NCI-H345 (cell line): Measurements from ENCODE around the gene CRTC3.
"Not testable (repeated sequence)": the region's sequence is repeated elsewhere in the genome, so short reads cannot be mapped to it uniquely, and the experiment has no call there.

Experiments
- DNase-seq: peaks from one replicate; lab custom pipeline; 2025; lab: John Stamatoyannopoulos, UW

Gene CRTC3

GRCh38 chr15:90529371-90530249 lies at the start of gene CRTC3:
TSS of gene CRTC3 (plus strand) at chr15:90529923. CDS start at chr15:90530072, 149 bp downstream.
- peak; percentile 33 for DNase-seq

GRCh38 chr15:90481023-90481422 lies 48.7 kb upstream of the CRTC3 start:
- no peak for DNase-seq

GRCh38 chr15:90482124-90483011 lies 47.4 kb upstream of the CRTC3 start:
- DNase-seq: no peak

- DNase-seq: no peak
Measured at GRCh38 chr15:90483012-90483307, 46.8 kb upstream of the CRTC3 start.

GRCh38 chr15:90483637-90484036 lies 46.1 kb upstream of the CRTC3 start:
- DNase-seq: no peak

- DNase-seq: no peak
Measured at GRCh38 chr15:90487186-90487585, 42.5 kb upstream of the CRTC3 start.

- no peak for DNase-seq
Measured at GRCh38 chr15:90489514-90489913, 40.2 kb upstream of the CRTC3 start.

- no peak for DNase-seq
Measured at GRCh38 chr15:90489944-90490343, 39.8 kb upstream of the CRTC3 start.

- no peak for DNase-seq
Measured at GRCh38 chr15:90493647-90494046, 36.1 kb upstream of the CRTC3 start.

- no peak for DNase-seq
Measured at GRCh38 chr15:90495067-90495466, 34.7 kb upstream of the CRTC3 start.

- no peak for DNase-seq
Measured at GRCh38 chr15:90496791-90497190, 32.9 kb upstream of the CRTC3 start.

- DNase-seq: no peak
Measured at GRCh38 chr15:90497376-90497775, 32.3 kb upstream of the CRTC3 start.

GRCh38 chr15:90497912-90498311 lies 31.8 kb upstream of the CRTC3 start:
- no peak for DNase-seq

GRCh38 chr15:90500171-90500570 lies 29.6 kb upstream of the CRTC3 start:
- DNase-seq: no peak

GRCh38 chr15:90501898-90502297 lies 27.8 kb upstream of the CRTC3 start:
- no peak for DNase-seq

- not testable (repeated sequence) for DNase-seq
Measured at GRCh38 chr15:90510781-90511180, 18.9 kb upstream of the CRTC3 start.

- not testable (repeated sequence) for DNase-seq
Measured at GRCh38 chr15:90511211-90511618, 18.5 kb upstream of the CRTC3 start.

- no peak for DNase-seq
Measured at GRCh38 chr15:90512276-90512675, 17.4 kb upstream of the CRTC3 start.

- no peak for DNase-seq
Measured at GRCh38 chr15:90512981-90513380, 16.7 kb upstream of the CRTC3 start.

GRCh38 chr15:90513448-90513847 lies 16.3 kb upstream of the CRTC3 start:
- DNase-seq: no peak

- not testable (repeated sequence) for DNase-seq
Measured at GRCh38 chr15:90513893-90514292, 15.8 kb upstream of the CRTC3 start.

GRCh38 chr15:90519688-90520087 lies 10.0 kb upstream of the CRTC3 start:
- DNase-seq: no peak

GRCh38 chr15:90520365-90520764 lies 9.4 kb upstream of the CRTC3 start:
- no peak for DNase-seq
